Measurements from ENCODE around the gene ADCY10. TPM values are rescaled to one million over a fixed set of nuclear protein-coding genes. Genes with fewer than 3 reads are reported as not detected.

ADCY10 gene
- total RNA-seq, 6 experiments from 2014 or later, result 0.12 to 0.22 (median 0.17) TPM; not detected in 2

DNA sequence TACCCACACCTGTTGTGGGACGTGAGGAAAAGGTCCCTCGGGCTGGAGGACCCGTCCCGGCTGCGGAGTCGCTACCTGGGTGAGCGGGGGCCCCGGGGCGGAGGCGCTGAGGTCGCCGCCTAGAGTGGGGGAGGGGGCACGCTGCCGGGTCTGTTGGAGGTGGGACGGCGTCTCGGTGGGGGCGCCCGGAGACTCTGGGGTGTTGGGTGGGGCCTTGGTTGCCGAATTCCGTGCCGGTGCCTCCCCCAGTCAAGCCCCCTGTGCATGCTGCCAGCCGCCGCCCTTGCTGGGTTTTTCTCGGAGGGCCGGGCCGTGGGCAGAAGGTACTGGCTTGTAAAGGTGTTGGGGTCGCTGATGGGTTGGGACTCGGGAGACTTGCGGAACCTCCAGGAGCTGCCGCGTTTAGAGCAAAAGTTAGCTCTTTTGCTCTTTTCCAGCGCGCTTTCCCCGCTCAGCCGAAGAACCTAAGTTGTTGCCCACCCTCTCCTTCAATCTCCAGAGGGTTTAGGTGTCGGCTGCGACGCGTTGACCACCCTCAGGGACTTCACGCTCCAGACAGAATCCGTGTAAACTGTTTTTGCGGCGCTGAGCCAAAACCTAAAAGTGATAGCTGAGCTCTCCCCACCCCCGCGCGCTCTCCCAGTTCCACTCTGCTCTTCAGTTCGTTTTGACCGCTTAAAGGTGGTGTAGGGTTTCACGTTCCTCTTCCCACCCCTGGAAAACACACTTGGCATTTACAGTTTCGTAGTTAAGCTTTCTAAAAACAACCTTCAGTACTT lies 23.2 kb upstream of the ADCY10 start, which contains the start of gene MPC2:
Gene MPC2, minus strand, starts transcription at position 143 of the 779 bp plus-strand sequence. CDS start 1,231 bp downstream, outside the sequence.
- peak; percentile 35 for DNase-seq
- no peaks in the 10 kb centered on the region for H3K27me3 Mint-ChIP-seq (ENCODE audit: insufficient read depth)
- TF ChIP-seq, protein P1, sequence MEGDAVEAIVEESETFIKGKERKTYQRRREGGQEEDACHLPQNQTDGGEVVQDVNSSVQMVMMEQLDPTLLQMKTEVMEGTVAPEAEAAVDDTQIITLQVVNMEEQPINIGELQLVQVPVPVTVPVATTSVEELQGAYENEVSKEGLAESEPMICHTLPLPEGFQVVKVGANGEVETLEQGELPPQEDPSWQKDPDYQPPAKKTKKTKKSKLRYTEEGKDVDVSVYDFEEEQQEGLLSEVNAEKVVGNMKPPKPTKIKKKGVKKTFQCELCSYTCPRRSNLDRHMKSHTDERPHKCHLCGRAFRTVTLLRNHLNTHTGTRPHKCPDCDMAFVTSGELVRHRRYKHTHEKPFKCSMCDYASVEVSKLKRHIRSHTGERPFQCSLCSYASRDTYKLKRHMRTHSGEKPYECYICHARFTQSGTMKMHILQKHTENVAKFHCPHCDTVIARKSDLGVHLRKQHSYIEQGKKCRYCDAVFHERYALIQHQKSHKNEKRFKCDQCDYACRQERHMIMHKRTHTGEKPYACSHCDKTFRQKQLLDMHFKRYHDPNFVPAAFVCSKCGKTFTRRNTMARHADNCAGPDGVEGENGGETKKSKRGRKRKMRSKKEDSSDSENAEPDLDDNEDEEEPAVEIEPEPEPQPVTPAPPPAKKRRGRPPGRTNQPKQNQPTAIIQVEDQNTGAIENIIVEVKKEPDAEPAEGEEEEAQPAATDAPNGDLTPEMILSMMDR (IDR thresholded peaks at IDR 0.05), result no peak
- peak within 1 kb of the TSS; percentile 100 for H3K27ac Mint-ChIP-seq
- H3K9me3 Mint-ChIP-seq, result no peaks in the 10 kb centered on the region
- H3K4me3 Mint-ChIP-seq, result peak within 1 kb of the TSS; percentile 95
- H3K4me1 Mint-ChIP-seq (ENCODE audit: low read depth), result peaks cover 40% of the 10 kb centered on the region
- H3K36me3 Mint-ChIP-seq (ENCODE audit: low read depth), result peaks cover 4% of the 10 kb centered on the region; the same call in 1 of the 2 replicates

DNA sequence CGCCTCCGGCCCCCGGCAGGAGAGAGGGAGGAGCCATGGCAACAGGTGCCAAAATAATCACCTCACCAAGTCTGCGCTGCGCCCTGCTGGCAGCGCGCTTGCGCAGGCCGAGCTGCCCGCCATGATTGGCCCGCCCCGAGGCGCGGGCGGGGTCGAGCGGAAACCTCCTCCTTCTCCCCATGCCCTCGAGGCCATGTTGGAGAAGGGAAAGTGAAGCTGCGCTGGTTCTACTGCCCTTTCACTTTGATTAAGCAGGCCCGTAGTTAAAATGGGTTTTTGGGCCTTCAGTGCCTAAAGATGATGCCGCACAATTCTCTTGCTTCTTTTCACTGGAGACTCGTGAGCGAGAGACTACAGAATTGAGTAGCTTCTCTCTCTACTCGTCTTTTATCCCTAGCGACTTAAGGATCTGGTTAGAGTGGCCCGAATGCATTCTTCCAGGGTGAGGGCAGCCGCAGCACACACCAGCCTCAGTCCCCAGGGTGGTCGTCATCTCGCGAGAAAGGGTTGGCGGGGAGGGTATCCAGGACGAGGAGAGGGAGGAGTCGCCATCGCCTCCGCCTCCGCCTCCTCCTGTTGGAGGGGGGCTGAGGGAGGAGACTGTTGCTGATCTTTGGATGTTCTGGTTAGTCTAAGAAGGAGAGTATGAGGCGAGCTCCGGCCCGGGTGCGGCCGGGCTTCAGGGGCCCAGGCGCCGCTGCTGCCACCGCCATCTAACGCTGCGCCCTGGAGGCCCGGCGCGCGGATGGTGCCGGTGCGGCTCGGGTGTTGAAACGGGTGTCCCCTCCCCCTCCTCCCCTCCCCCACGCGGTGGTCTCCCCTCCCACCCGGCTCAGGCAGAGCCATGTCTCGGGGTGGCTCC lies 22.4 kb upstream of the ADCY10 start, which contains the start of gene DCAF6:
Gene DCAF6, plus strand, starts transcription at position 616 of the 862 bp plus-strand sequence. Its CDS starts 229 bp downstream, at position 845.
- H3K36me3 Mint-ChIP-seq (ENCODE audit: low read depth), result peaks cover 4% of the 10 kb centered on the region; the same call in 1 of the 2 replicates

DNA sequence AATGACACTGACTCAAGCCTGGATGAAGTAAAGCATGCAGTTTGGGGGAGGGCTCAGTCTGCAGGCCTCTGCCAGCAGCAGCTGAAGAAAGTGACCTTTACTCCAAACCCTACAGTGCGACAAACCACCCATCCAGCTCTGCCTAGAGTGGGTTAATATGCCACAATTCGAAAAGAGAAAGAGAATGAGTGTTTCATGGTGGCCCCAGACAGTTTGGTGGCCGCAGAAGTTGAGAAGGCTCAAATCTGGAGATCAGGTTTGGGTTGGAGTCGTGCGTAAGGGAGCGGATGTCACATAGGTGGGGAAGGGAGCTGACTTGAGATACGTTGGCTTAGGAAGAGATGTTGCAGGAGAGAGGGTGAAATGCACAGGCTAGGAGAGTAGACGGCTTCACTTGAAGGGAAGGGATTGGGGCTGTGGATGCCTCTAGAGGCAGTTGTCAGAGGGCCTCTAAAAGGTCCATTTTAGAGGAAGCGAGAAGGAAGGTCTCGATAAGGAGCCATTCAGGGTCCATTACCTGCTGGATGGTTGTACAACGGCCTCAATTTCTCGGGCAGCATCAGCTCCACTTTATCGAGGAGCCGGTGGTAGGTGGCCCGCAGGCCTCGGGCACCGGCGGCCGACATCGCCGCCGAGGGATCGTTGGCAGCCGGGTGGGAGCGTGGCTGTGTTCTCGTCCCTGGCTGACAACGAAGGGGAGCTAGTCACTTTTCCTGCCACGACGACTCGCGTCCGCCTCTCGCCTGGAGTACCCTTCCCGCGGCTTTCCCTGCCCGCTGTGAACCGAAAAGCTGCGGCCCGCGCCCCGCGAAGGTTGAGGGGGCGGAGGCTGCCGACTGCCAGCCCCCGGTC lies 21.5 kb upstream of the ADCY10 start:
- TF ChIP-seq, protein P1 (IDR thresholded peaks at IDR 0.05), result 0 out of 2 replicates have a peak, but pooled peaks have one; percentile 6
- no peaks in the 10 kb centered on the region for H3K9me3 Mint-ChIP-seq
- H3K27me3 Mint-ChIP-seq (ENCODE audit: insufficient read depth), result no peaks in the 10 kb centered on the region
- peak overlapping the region; percentile 100 for H3K27ac Mint-ChIP-seq
- H3K36me3 Mint-ChIP-seq (ENCODE audit: low read depth), result peaks cover 4% of the 10 kb centered on the region; the same call in 1 of the 2 replicates
- DNase-seq, result peak; percentile 50
- H3K4me3 Mint-ChIP-seq, result peak overlapping the region; percentile 95
- peaks cover 29% of the 10 kb centered on the region for H3K4me1 Mint-ChIP-seq (ENCODE audit: low read depth)

More for the DNA sequence above, 22.4 kb upstream of the ADCY10 start, which contains the start of gene DCAF6:
- H3K4me1 Mint-ChIP-seq (ENCODE audit: low read depth), result peaks cover 35% of the 10 kb centered on the region
- no peaks in the 10 kb centered on the region for H3K9me3 Mint-ChIP-seq
- peak within 1 kb of the TSS; percentile 95 for H3K4me3 Mint-ChIP-seq
- no peaks in the 10 kb centered on the region for H3K27me3 Mint-ChIP-seq (ENCODE audit: insufficient read depth)
- DNase-seq, result peak; percentile 98
- TF ChIP-seq, protein P1 (IDR thresholded peaks at IDR 0.05), result no peak
- H3K27ac Mint-ChIP-seq, result peak within 1 kb of the TSS; percentile 100

DNA sequence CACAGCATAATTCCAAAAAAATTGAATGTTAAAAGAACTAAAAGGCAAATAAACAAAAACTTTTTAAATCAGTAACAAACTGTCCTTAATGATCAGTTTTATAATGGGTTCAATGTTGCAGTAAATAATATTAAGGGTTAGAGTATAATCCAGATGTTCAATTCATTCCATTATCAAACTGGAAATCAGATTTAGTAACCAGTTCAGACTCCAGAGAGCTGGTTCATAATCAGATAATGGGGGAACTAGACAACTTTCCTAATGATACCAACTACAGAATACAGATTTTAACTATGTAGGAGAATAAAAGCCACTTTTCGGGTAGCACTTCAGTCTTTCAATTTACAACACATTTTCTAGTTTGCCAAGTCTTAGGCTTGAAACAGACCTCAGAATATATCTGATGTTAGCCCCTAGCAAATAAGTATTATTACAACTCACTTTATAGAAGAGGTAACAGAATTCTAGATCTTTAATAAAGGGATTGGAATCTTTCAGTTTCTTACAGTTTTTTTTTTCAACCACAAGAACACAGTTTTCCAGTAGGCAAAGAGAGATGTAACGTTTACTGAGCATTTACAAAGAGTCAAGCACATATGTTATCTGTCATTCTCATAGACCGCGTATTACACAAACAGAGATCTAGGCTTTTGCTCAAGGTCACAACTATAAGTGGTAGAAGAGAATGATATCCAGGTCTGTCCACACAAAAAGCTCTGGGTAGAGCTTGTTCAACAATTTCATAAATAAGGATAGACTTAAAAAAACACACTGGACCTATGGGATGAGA lies 20.7 kb upstream of the ADCY10 start:
- Mint-ChIP-seq H3K4me3 (peak overlapping the region; percentile 95), H3K9me3 (no peaks in the 10 kb centered on the region), H3K27ac (peak overlapping the region; percentile 100), H3K36me3 (ENCODE audit: low read depth) (peaks cover 4% of the 10 kb centered on the region; the same call in 1 of the 2 replicates), H3K4me1 (ENCODE audit: low read depth) (peaks cover 29% of the 10 kb centered on the region), H3K27me3 (ENCODE audit: insufficient read depth) (no peaks in the 10 kb centered on the region)
- DNase-seq, result no peak
- TF ChIP-seq, protein P1 (IDR thresholded peaks at IDR 0.05), result no peak
